SJCRH30 (cell line): ENCODE data around the gene EML6. TPM values are rescaled to one million over a fixed set of nuclear protein-coding genes. Genes with fewer than 3 reads are reported as not detected.

ENCODE experiments used
- DNase-seq, 2 experiments: peaks; one replicate each; pipeline ENCODE4 v3.0.0-alpha.2; 2015 to 2020
- H3K27ac ChIP-seq: fragments of 250-450 bp; sonication (Bioruptor Pico); 2 replicates; pipeline ENCODE4 v1.5.1; 2020; ENCODE audit warnings: mild to moderate bottlenecking, moderate library complexity
- H3K27me3 ChIP-seq: fragments of 250-450 bp; sonication (Bioruptor Pico); 2 replicates; pipeline ENCODE4 v1.5.1; 2020; ENCODE audit warnings: mild to moderate bottlenecking, moderate library complexity
- H3K36me3 ChIP-seq: fragments of 250-450 bp; sonication (Bioruptor Pico); 2 replicates; pipeline ENCODE4 v1.5.1; 2020; ENCODE audit warnings: mild to moderate bottlenecking, moderate library complexity
- H3K4me1 ChIP-seq: fragments of 250-450 bp; sonication (Bioruptor Pico); 2 replicates; pipeline ENCODE4 v1.5.1; 2020; ENCODE audit warnings: mild to moderate bottlenecking, moderate library complexity
- H3K4me3 ChIP-seq: fragments of 250-450 bp; sonication (Bioruptor Pico); 2 replicates; pipeline ENCODE4 v1.5.1; 2020; ENCODE audit warnings: mild to moderate bottlenecking, moderate library complexity
- H3K9me3 ChIP-seq: fragments of 250-450 bp; sonication (Bioruptor Pico); replicated peaks from 2 replicates; pipeline ENCODE4 v1.5.1; 2020; ENCODE audit warnings: mild to moderate bottlenecking, moderate library complexity
- total RNA-seq: library from RNA; depleted of rRNA; stranded (reverse); fragments of >200 nt; shearing (Covaris generic); gene quantifications from 2 replicates; pipeline ENCODE4 v1.2.3, GENCODE V29; 2014; rRNA removed

EML6 gene
- total RNA-seq = 1.0 and 2.2 TPM in 2 replicates

GRCh38 chr2:54723131-54723995 lies at the start of gene EML6:
Gene EML6, plus strand, starts transcription at chr2:54723662. Its CDS starts 1,400 bp downstream, at chr2:54725062.
- H3K9me3 ChIP-seq = no peaks in the 10 kb centered on the region
- DNase-seq = peak; percentile 99
- H3K4me1 ChIP-seq = no peaks in the 10 kb centered on the region
- no peak within 1 kb of the TSS; the same call in 1 of the 2 replicates for H3K27ac ChIP-seq
- H3K36me3 ChIP-seq = no peaks in the 10 kb centered on the region
- H3K4me3 ChIP-seq = peak within 1 kb of the TSS; percentile 78
- 0 out of 2 replicates have a peak, but pooled peaks cover 7% of the 10 kb centered on the region for H3K27me3 ChIP-seq

GRCh38 chr2:54675281-54675680 lies 48.2 kb upstream of the EML6 start:
- Histone ChIP-seq H3K4me1 (no peaks in the 10 kb centered on the region), H3K27ac (no peak overlapping the region), H3K9me3 (no peaks in the 10 kb centered on the region), H3K4me3 (no peak overlapping the region), H3K27me3 (no peaks in the 10 kb centered on the region), H3K36me3 (peaks cover 8% of the 10 kb centered on the region)
- no peak for DNase-seq

GRCh38 chr2:54675738-54676137 lies 47.7 kb upstream of the EML6 start:
- no peak overlapping the region for H3K27ac ChIP-seq
- no peak overlapping the region for H3K4me3 ChIP-seq
- H3K4me1 ChIP-seq = no peaks in the 10 kb centered on the region
- peaks cover 3% of the 10 kb centered on the region for H3K36me3 ChIP-seq
- H3K9me3 ChIP-seq = no peaks in the 10 kb centered on the region
- H3K27me3 ChIP-seq = no peaks in the 10 kb centered on the region
- DNase-seq = no peak

- Histone ChIP-seq H3K4me3 (no peak overlapping the region), H3K9me3 (no peaks in the 10 kb centered on the region), H3K27me3 (no peaks in the 10 kb centered on the region), H3K27ac (no peak overlapping the region), H3K36me3 (no peaks in the 10 kb centered on the region; the same call in 1 of the 2 replicates), H3K4me1 (no peaks in the 10 kb centered on the region)
- no peak for DNase-seq
Measured at GRCh38 chr2:54676656-54677055, 46.8 kb upstream of the EML6 start.

GRCh38 chr2:54677476-54678265 lies 45.8 kb upstream of the EML6 start:
- H3K36me3 ChIP-seq = no peaks in the 10 kb centered on the region
- H3K9me3 ChIP-seq = no peaks in the 10 kb centered on the region
- no peak overlapping the region for H3K4me3 ChIP-seq
- H3K27ac ChIP-seq = no peak overlapping the region
- H3K27me3 ChIP-seq = no peaks in the 10 kb centered on the region
- H3K4me1 ChIP-seq = no peaks in the 10 kb centered on the region
- DNase-seq = no peak

GRCh38 chr2:54678719-54679118 lies 44.7 kb upstream of the EML6 start:
- H3K9me3 ChIP-seq = no peaks in the 10 kb centered on the region
- no peaks in the 10 kb centered on the region for H3K36me3 ChIP-seq
- DNase-seq = no peak
- no peaks in the 10 kb centered on the region for H3K27me3 ChIP-seq
- H3K27ac ChIP-seq = no peak overlapping the region
- H3K4me1 ChIP-seq = no peaks in the 10 kb centered on the region
- H3K4me3 ChIP-seq = no peak overlapping the region

- no peak overlapping the region for H3K27ac ChIP-seq
- no peak for DNase-seq
- H3K4me3 ChIP-seq = no peak overlapping the region
- H3K27me3 ChIP-seq = no peaks in the 10 kb centered on the region
- no peaks in the 10 kb centered on the region for H3K4me1 ChIP-seq
- H3K9me3 ChIP-seq = no peaks in the 10 kb centered on the region
- H3K36me3 ChIP-seq = no peaks in the 10 kb centered on the region
Measured at GRCh38 chr2:54680397-54681041, 42.9 kb upstream of the EML6 start.

- Histone ChIP-seq H3K27me3 (no peaks in the 10 kb centered on the region), H3K27ac (no peak overlapping the region), H3K4me3 (no peak overlapping the region), H3K36me3 (no peaks in the 10 kb centered on the region), H3K4me1 (no peaks in the 10 kb centered on the region), H3K9me3 (no peaks in the 10 kb centered on the region)
- no peak for DNase-seq
Measured at GRCh38 chr2:54681416-54681815, 42.0 kb upstream of the EML6 start.

- H3K27ac ChIP-seq = no peak overlapping the region
- no peak for DNase-seq
- H3K4me1 ChIP-seq = no peaks in the 10 kb centered on the region
- no peaks in the 10 kb centered on the region for H3K27me3 ChIP-seq
- H3K36me3 ChIP-seq = no peaks in the 10 kb centered on the region
- H3K4me3 ChIP-seq = no peak overlapping the region
- H3K9me3 ChIP-seq = no peaks in the 10 kb centered on the region
Measured at GRCh38 chr2:54683596-54683995, 39.9 kb upstream of the EML6 start.

- Histone ChIP-seq H3K27ac (no peak overlapping the region), H3K27me3 (no peaks in the 10 kb centered on the region), H3K9me3 (no peaks in the 10 kb centered on the region), H3K4me3 (no peak overlapping the region), H3K4me1 (no peaks in the 10 kb centered on the region), H3K36me3 (no peaks in the 10 kb centered on the region)
- DNase-seq = no peak
Measured at GRCh38 chr2:54685263-54685775, 38.1 kb upstream of the EML6 start.

- no peak for DNase-seq
- H3K27me3 ChIP-seq = no peaks in the 10 kb centered on the region
- no peak overlapping the region for H3K27ac ChIP-seq
- no peaks in the 10 kb centered on the region for H3K36me3 ChIP-seq
- H3K9me3 ChIP-seq = no peaks in the 10 kb centered on the region
- H3K4me1 ChIP-seq = no peaks in the 10 kb centered on the region
- H3K4me3 ChIP-seq = no peak overlapping the region
Measured at GRCh38 chr2:54687595-54688152, 35.8 kb upstream of the EML6 start.

GRCh38 chr2:54691445-54692135 lies 31.9 kb upstream of the EML6 start:
- Histone ChIP-seq H3K27me3 (no peaks in the 10 kb centered on the region), H3K4me3 (no peak overlapping the region), H3K36me3 (no peaks in the 10 kb centered on the region), H3K27ac (no peak overlapping the region), H3K4me1 (no peaks in the 10 kb centered on the region), H3K9me3 (no peaks in the 10 kb centered on the region)
- no peak for DNase-seq

- Histone ChIP-seq H3K9me3 (no peaks in the 10 kb centered on the region), H3K4me3 (no peak overlapping the region), H3K27me3 (no peaks in the 10 kb centered on the region), H3K36me3 (no peaks in the 10 kb centered on the region), H3K4me1 (no peaks in the 10 kb centered on the region), H3K27ac (no peak overlapping the region)
- DNase-seq = no peak
Measured at GRCh38 chr2:54692556-54692955, 30.9 kb upstream of the EML6 start.

- no peak overlapping the region for H3K4me3 ChIP-seq
- no peak for DNase-seq
- H3K27ac ChIP-seq = no peak overlapping the region
- no peaks in the 10 kb centered on the region for H3K4me1 ChIP-seq
- H3K9me3 ChIP-seq = no peaks in the 10 kb centered on the region
- H3K36me3 ChIP-seq = no peaks in the 10 kb centered on the region
- no peaks in the 10 kb centered on the region for H3K27me3 ChIP-seq
Measured at GRCh38 chr2:54695378-54695777, 28.1 kb upstream of the EML6 start.
